AG04450 (cell line): ENCODE data around the gene OR52E6. TPM values are rescaled to one million over a fixed set of nuclear protein-coding genes. Genes with fewer than 3 reads are reported as not detected.

ENCODE experiments used
- CTCF ChIA-PET: fragments of 300-600, 350-600 bp; formaldehyde crosslinking; extraction: SDS; loops from one replicate; lab custom pipeline; 2022; ENCODE audit warnings: antibody characterized with exemption, inconsistent platforms; lab: Charles Lee
- POLR2A ChIA-PET: fragments of 350-600 bp; formaldehyde crosslinking; extraction: SDS; loops from one replicate; lab custom pipeline; 2021; ENCODE audit warnings: antibody characterized with exemption, inconsistent platforms; lab: Yijun Ruan, JAX
- DNase-seq: peaks from one replicate; pipeline ENCODE4 v3.0.0-alpha.2; 2011; ENCODE audit warnings: low read depth, low spot score
- H3K27ac ChIP-seq: one replicate; pipeline ENCODE4 v1.5.1; 2012; ENCODE audit warnings: low read depth, low read length, control low read depth
- H3K27me3 ChIP-seq: one replicate; pipeline ENCODE4 v1.6.0; 2012; ENCODE audit warnings: low read length; ENCODE audit not compliant: control insufficient read depth, insufficient read depth
- H3K4me3 ChIP-seq: 2 replicates; pipeline ENCODE4 v1.5.1; 2011; ENCODE audit warnings: mild to moderate bottlenecking, low read depth, low read length, control low read depth
- H3K9me3 ChIP-seq: 2 replicates; pipeline ENCODE4 v1.5.1; 2012; ENCODE audit warnings: low read length; ENCODE audit not compliant: control insufficient read depth, insufficient read depth
- CTCF ChIP-seq: IDR thresholded peaks from 2 replicates; pipeline ENCODE4 v1.5.1; 2011; ENCODE audit warnings: low read depth, low read length, control low read depth, inconsistent platforms
- polyA minus RNA-seq: library from RNA; depleted of rRNA, polyadenylated mRNA; stranded (reverse); fragments of >200 nt; gene quantifications from 2 replicates; pipeline ENCODE4 v1.2.3, GENCODE V29; 2011; rRNA and poly(A)+ RNA removed
- polyA plus RNA-seq: library from polyadenylated mRNA; depleted of rRNA; stranded (reverse); fragments of >200 nt; gene quantifications from 2 replicates; pipeline ENCODE4 v1.2.3, GENCODE V29; 2011; rRNA removed

The OR52E6 gene
- polyA plus RNA-seq (not detected in 2 replicates), polyA minus RNA-seq (not detected in 2 replicates)

- Histone ChIP-seq H3K9me3 (no peaks in the 10 kb centered on the region), H3K4me3 (no peak within 1 kb of the TSS), H3K27ac (no peak within 1 kb of the TSS), H3K27me3 (no peaks in the 10 kb centered on the region)
- ChIA-PET CTCF (no interaction called here), POLR2A (no interaction called here)
- no peak for TF ChIP-seq CTCF
- DNase-seq = no peak
These were observed at the start of gene OR52E6 for GRCh38 chr11:5841797-5842196. OR52E6 (minus strand) TSS chr11:5841897; CDS start chr11:5841897, 0 bp downstream.

GRCh38 chr11:5891216-5891800 lies 49.6 kb upstream of the OR52E6 start:
- no peak for DNase-seq
- CTCF ChIA-PET = interaction anchor here (0.5 to 1.4 kb wide), 21 partner anchors 10 to 1264 kb away, joined by 3 to 13 read pairs (median 3); partner anchors contain the start of gene OR52E4
- H3K27me3 ChIP-seq = no peaks in the 10 kb centered on the region
- POLR2A ChIA-PET = no interaction called here
- peak; percentile 52 for TF ChIP-seq CTCF
- H3K9me3 ChIP-seq = no peaks in the 10 kb centered on the region
- no peak overlapping the region for H3K4me3 ChIP-seq
- H3K27ac ChIP-seq = no peak overlapping the region

GRCh38 chr11:5887661-5888060 lies 46.0 kb upstream of the OR52E6 start:
- H3K27ac ChIP-seq = no peak overlapping the region
- no peaks in the 10 kb centered on the region for H3K27me3 ChIP-seq
- ChIA-PET CTCF (interaction anchor here (1.1 kb wide), 1 partner anchor 475 kb away, joined by 4 read pairs; no protein-coding TSS in a partner anchor), POLR2A (no interaction called here)
- TF ChIP-seq CTCF = no peak
- H3K9me3 ChIP-seq = no peaks in the 10 kb centered on the region
- no peak overlapping the region for H3K4me3 ChIP-seq
- no peak for DNase-seq

DNA sequence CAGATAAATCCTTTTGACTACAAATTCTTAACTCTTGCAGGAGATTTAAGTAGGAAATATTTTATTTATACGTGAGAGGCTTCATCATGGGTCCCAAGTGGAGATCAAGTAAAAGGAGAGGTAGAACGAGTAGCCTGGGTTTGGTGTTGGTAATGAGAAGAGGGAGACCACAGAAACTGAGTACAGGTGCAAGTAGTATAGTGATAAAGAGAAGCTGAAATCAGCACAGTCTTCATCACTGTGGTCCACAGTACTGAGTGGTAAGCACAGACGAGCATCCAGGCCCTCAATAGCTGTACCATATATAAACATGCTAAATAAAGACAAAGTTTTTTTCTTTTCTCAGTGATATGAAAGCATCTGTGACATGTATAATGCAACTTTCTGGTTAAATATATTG lies 45.5 kb upstream of the OR52E6 start:
- POLR2A ChIA-PET = no interaction called here
- CTCF ChIA-PET = interaction anchor here (1.1 kb wide), 1 partner anchor 476 kb away, joined by 4 read pairs; no protein-coding TSS in a partner anchor

More for the DNA sequence above, 45.5 kb upstream of the OR52E6 start:
- Histone ChIP-seq H3K27me3 (no peaks in the 10 kb centered on the region), H3K9me3 (no peaks in the 10 kb centered on the region), H3K27ac (no peak overlapping the region), H3K4me3 (no peak overlapping the region)
- no peak for DNase-seq
- no peak for TF ChIP-seq CTCF
